Erythroblast (primary cell): ENCODE results near the gene PKLR.

Source experiments
- GATA1 ChIP-seq: IDR thresholded peaks from 2 replicates; pipeline ENCODE4 v1.6.1; 2011; ENCODE audit warnings: low read depth, mild to moderate bottlenecking, control low read depth, low read length, moderate library complexity
- POLR2A ChIP-seq: IDR thresholded peaks from 2 replicates; pipeline ENCODE4 v1.6.1; 2011; ENCODE audit warnings: mild to moderate bottlenecking, low read length

GRCh38 chr1:155295942-155296267, 5.3 kb downstream of the PKLR start:
- no peak for TF ChIP-seq POLR2A
- no peak for TF ChIP-seq GATA1
